T47D (cell line): ENCODE results near the gene PLXDC2.

Experiments
- DNase-seq, 2 experiments: peaks; one replicate each; pipeline versions ENCODE4 v3.0.0 to v3.0.0-alpha.2; 2011 to 2012; ENCODE audit warnings: low read depth in 1 of 2, low spot score in 1 of 2
- JUND ChIP-seq: IDR thresholded peaks from 2 replicates; pipeline ENCODE4 v1.6.1; 2012; ENCODE audit warnings: low read depth
- in situ Hi-C: cut with HindIII; loops from 2 replicates; pipeline ENCODE4 v1.10.0; 2016; ENCODE audit warnings: low sequenced_read_pairs, low pct_unique_long_range_greater_than_20kb

PLXDC2 gene

GRCh38 chr10:19947656-19948055, 131.4 kb downstream of the PLXDC2 start:
- in situ Hi-C loops = no loop called here
- no peak for DNase-seq
- TF ChIP-seq JUND = no peak

GRCh38 chr10:19952224-19953010, 136.2 kb downstream of the PLXDC2 start:
- in situ Hi-C loops = no loop called here
- no peak for TF ChIP-seq JUND
- no peak for DNase-seq

DNA sequence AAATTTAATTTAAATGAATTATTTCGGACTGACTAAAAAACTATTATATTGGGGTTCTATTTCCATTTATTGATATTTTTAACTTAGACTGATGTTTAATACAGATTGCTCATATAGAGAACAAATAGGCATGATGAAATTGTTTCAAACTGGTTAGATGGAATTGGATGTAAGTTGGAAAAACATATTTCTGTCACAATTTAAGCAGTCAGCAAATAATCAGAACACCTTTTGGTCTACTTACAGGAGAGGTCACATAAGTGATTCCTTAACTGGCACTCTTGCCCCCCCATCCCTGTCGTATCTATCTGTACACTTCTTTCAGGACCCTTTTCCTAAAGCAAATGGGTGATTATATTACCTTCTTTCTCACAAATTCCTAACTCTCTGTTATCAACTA, 138.4 kb downstream of the PLXDC2 start:
- in situ Hi-C loops = no loop called here
- no peak for DNase-seq
- no peak for TF ChIP-seq JUND

DNA sequence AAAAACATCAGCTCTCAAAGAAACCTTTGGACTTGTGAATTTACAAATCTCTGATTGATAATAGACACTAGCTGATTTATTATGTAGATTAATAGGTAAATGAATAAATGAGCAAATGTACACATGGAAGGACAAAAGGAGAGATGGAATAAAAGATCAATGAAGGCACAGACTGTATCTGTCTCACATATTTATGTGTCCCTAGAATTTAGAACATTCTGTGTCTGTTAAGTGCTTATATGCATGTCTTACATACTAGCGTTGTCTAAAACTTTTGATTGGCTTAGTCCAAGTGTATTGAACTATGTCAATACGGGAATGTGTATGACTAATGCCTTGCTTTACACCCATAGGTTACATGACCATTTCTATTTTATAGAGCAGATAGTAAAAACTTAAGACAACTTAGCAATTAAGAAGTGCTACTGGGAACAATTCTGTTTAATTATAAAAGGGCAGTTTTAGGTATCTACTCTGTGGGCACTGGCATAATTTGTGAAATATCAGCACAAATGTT, 140.3 kb downstream of the PLXDC2 start:
- in situ Hi-C loops = no loop called here
- no peak for DNase-seq
- no peak for TF ChIP-seq JUND

DNA sequence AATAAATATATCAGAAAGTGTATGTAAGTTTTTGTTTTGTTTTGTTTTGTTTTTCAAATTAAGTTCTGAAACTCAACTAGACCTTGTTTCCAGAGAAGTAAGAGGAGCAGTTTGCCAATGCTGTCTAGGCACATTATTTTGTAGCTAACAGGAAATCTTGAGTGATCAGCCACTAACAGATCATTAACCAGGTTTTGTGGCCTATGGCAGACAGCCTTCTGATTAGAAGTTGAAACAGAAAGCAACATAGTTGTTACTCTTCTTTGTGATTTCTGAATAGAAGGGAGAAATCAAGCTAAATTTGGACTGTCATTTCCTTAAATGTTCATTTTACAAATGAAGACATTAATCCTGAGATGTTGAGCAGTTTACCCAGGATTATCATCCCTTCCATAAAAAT, 142.6 kb downstream of the PLXDC2 start:
- no peak for DNase-seq
- in situ Hi-C loops = no loop called here
- TF ChIP-seq JUND = no peak

GRCh38 chr10:19961076-19962053, 145.1 kb downstream of the PLXDC2 start:
- no peak for DNase-seq
- in situ Hi-C loops = no loop called here
- TF ChIP-seq JUND = no peak

DNA sequence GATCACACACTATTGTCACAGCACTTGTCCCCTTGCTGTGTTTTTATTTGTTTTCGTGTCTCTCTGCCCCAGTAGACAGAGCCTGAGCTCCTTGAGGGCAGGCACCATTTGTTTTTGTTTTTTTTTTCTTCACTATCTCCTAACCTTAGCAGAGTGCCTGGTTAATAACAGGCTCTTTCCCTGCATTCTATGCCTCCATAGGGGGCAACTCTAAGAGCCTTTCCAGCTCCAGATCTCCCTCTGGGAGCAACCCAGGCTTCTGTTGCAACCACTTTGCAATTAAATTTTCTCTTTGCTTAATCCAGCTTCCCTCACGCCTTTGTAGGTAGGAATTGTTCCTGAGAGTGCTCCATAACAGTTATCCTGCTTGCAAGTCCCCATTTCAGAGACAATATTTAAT, 148.4 kb downstream of the PLXDC2 start:
- in situ Hi-C loops = no loop called here
- TF ChIP-seq JUND = no peak
- DNase-seq = no peak

DNA sequence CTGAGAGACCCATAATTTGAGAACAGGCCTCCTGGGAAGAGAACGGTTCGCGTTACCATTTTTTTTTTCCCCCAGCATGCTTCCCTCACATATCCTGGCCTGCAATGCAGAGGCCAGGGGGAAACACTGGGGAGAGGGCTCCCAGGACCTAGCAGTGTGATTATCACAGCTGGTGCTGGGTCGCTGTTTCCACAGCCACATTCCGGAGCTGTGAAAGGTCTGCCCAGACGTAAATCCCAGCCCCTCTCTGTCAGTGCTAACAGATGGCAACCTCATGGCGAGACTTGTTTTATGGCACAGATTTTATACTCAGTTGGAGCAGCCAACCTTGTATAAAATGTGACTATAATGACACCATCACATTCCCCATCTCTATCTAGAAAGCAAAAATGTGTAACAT, 150.5 kb downstream of the PLXDC2 start:
- no peak for DNase-seq

GRCh38 chr10:19967981-19968380, 151.7 kb downstream of the PLXDC2 start:
- in situ Hi-C loops = no loop called here
- DNase-seq = no peak
- TF ChIP-seq JUND = no peak

More for the DNA sequence above, 150.5 kb downstream of the PLXDC2 start:
- in situ Hi-C loops = no loop called here
- TF ChIP-seq JUND = no peak

DNA sequence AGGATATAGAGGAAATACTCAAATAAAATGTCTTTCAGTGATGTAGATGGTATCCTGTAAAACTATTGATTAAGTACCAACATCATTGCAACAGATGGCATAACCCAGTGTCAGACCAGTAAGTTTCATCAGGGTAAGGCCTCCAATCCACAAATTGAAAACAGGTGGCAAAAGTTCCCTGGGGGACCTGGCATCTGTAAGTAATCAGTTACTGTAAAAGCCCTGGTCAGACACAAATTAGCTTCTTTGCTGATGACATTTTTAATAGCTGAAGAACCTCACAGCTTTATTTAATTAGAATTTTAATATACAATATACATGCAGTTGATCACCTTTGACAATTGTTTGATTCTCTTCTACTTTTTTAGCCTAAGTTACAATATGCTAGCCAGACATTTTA, 152.5 kb downstream of the PLXDC2 start:
- TF ChIP-seq JUND = no peak
- DNase-seq = no peak
- in situ Hi-C loops = no loop called here

DNA sequence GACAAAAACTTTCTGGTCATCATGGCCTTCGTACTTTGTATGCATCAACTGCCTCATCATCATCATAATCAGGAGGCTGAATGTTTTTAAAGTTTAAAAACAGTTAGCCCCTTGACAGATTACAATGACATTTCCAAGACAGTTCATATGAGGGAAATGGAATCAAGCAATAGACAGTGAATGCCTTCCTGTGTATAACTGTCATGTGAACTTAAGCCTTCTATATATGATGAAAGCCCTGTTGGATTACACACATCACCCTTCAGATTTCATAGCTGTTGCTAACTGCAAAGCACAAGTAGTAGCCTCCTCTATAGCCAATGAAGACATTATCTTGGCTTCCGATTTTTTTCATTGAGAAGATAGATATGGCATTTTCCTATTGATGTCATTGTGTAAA, 154.0 kb downstream of the PLXDC2 start:
- no peak for DNase-seq
- TF ChIP-seq JUND = no peak
- in situ Hi-C loops = no loop called here

- no peak for DNase-seq
- in situ Hi-C loops = no loop called here
- TF ChIP-seq JUND = no peak
Observed at GRCh38 chr10:19970717-19971116, 154.5 kb downstream of the PLXDC2 start.

GRCh38 chr10:19971343-19972052, 155.3 kb downstream of the PLXDC2 start:
- DNase-seq = no peak
- in situ Hi-C loops = no loop called here
- TF ChIP-seq JUND = no peak
